HepG2 (cell line): ENCODE measurements around the gene ENTREP3. TPM values are rescaled to one million over a fixed set of nuclear protein-coding genes. Genes with fewer than 3 reads are reported as not detected.

Experiments
- BCL6 ChIP-seq: IDR thresholded peaks from 2 replicates; pipeline ENCODE4 v1.6.1; 2016; ENCODE audit warnings: missing genetic modification reagents, missing compliant biosample characterization
- CHD2 ChIP-seq: IDR thresholded peaks from 2 replicates; pipeline ENCODE4 v1.6.1; 2011; ENCODE audit warnings: low read depth, low read length, improper control_type of control experiment
- CSRNP2 ChIP-seq: sonication (generic); formaldehyde crosslinking; conservative IDR thresholded peaks from 2 replicates; pipeline ENCODE4 v1.8.0; 2022; ENCODE audit warnings: low read depth, missing genetic modification reagents
- ELF1 ChIP-seq: sonication (generic); formaldehyde crosslinking; IDR thresholded peaks from 2 replicates; pipeline ENCODE4 v1.4.0; 2020; ENCODE audit warnings: missing genetic modification reagents
- GZF1 ChIP-seq: sonication (generic); formaldehyde crosslinking; IDR thresholded peaks from 2 replicates; pipeline ENCODE4 v1.5.1; 2020; ENCODE audit warnings: mild to moderate bottlenecking, missing genetic modification reagents
- HMGXB4 ChIP-seq, 2 experiments: sonication (generic) in 1 of 2; formaldehyde crosslinking in 1 of 2; IDR thresholded peaks; 2 replicates each; pipeline versions ENCODE4 v1.4.0 to v1.6.1; 2018 to 2020; ENCODE audit warnings: missing genetic modification reagents in 2 of 2, borderline replicate concordance in 1 of 2, low read depth in 1 of 2, mild to moderate bottlenecking in 1 of 2, missing biosample characterization in 1 of 2
- IKZF1 ChIP-seq: fragments of 450-650 bp; IDR thresholded peaks from 2 replicates; pipeline ENCODE4 v1.7.1; 2016
- KAT8 ChIP-seq: IDR thresholded peaks from 2 replicates; pipeline ENCODE4 v1.6.1; 2016; ENCODE audit warnings: missing genetic modification reagents, missing compliant biosample characterization
- MNT ChIP-seq: fragments of 450-650 bp; IDR thresholded peaks from 2 replicates; pipeline ENCODE4 v1.6.1; 2016
- MTF2 ChIP-seq: sonication (generic); formaldehyde crosslinking; IDR thresholded peaks from 2 replicates; pipeline ENCODE4 v1.5.0; 2020; ENCODE audit warnings: missing genetic modification reagents, borderline replicate concordance
- MXI1 ChIP-seq: IDR thresholded peaks from 3 replicates; pipeline ENCODE4 v1.6.1; 2012; ENCODE audit warnings: low read depth, low read length, inconsistent platforms, borderline replicate concordance
- NFYB ChIP-seq: sonication (generic); formaldehyde crosslinking; IDR thresholded peaks from 2 replicates; pipeline ENCODE4 v1.4.0; 2020; ENCODE audit warnings: missing genetic modification reagents
- POGZ ChIP-seq: sonication (generic); formaldehyde crosslinking; IDR thresholded peaks from 2 replicates; pipeline ENCODE4 v1.4.0; 2020; ENCODE audit warnings: mild to moderate bottlenecking, missing genetic modification reagents
- RORA ChIP-seq: sonication (generic); formaldehyde crosslinking; IDR thresholded peaks from 2 replicates; pipeline ENCODE4 v1.5.0; 2020; ENCODE audit warnings: mild to moderate bottlenecking, missing genetic modification reagents, moderate library complexity
- SIX4 ChIP-seq: sonication (generic); formaldehyde crosslinking; IDR thresholded peaks from 2 replicates; pipeline ENCODE4 v1.4.0; 2020; ENCODE audit warnings: missing genetic modification reagents
- TARDBP ChIP-seq: sonication (generic); formaldehyde crosslinking; IDR thresholded peaks from 2 replicates; pipeline ENCODE4 v1.8.0; 2022; ENCODE audit warnings: mild to moderate bottlenecking, missing genetic modification reagents
- TCF7 ChIP-seq: sonication (generic); IDR thresholded peaks from 2 replicates; pipeline ENCODE4 v1.6.1; 2016; ENCODE audit warnings: antibody characterized with exemption, low read depth
- TFDP2 ChIP-seq: sonication (generic); formaldehyde crosslinking; IDR thresholded peaks from 2 replicates; pipeline ENCODE4 v1.4.0; 2020; ENCODE audit warnings: missing genetic modification reagents
- ZBTB3 ChIP-seq: sonication (generic); formaldehyde crosslinking; IDR thresholded peaks from 2 replicates; pipeline ENCODE4 v1.4.0; 2020; ENCODE audit warnings: low read depth, mild to moderate bottlenecking, moderate library complexity, missing genetic modification reagents, borderline replicate concordance
- ZNF343 ChIP-seq: sonication (generic); formaldehyde crosslinking; IDR thresholded peaks from 2 replicates; pipeline ENCODE4 v1.4.0; 2020; ENCODE audit warnings: mild to moderate bottlenecking, missing genetic modification reagents
- ZNF740 ChIP-seq: sonication (generic); formaldehyde crosslinking; IDR thresholded peaks from 2 replicates; pipeline ENCODE4 v1.4.0; 2020; ENCODE audit warnings: missing genetic modification reagents
- polyA plus RNA-seq, 8 experiments: library from polyadenylated mRNA; depleted of rRNA in 3 of 8; stranded (reverse) in 7 of 8; unstranded in 1 of 8; fragments of >200 nt; fragmentation: Illumina TruSeq in 4 of 8; extraction: Trizol in 4 of 8; gene quantifications; 2 replicates each; pipeline versions ENCODE4 v1.2.1 to v1.2.3, GENCODE V29; 2011 to 2016; ENCODE audit warnings: low read depth in 4 of 8, missing spikeins in 1 of 8, mixed read lengths in 1 of 8; ENCODE audit not compliant: insufficient read depth in 1 of 8
- total RNA-seq, 5 experiments: library from RNA; depleted of rRNA; stranded (reverse); fragments of >200 nt; fragmentation: Illumina TruSeq; extraction: Trizol; gene quantifications; 2 replicates each; pipeline ENCODE4 v1.2.3, GENCODE V29; 2016; ENCODE audit warnings: low read depth in 1 of 5

Gene ENTREP3
- total and polyA plus RNA-seq, 2 of the 13 experiments (the other 11 are each of a cell fraction or from before 2014, with no cell fraction given): 4.1 to 9.9 TPM

- peak; percentile 54 to 71; a peak in 1 of 4 replicates for TF ChIP-seq HMGXB4 (CRISPR knock-in tag; IDR thresholded peaks at IDR 0.05; ENCODE audit: borderline replicate concordance in 1 of 2, low read depth in 1 of 2)
- no peak for TF ChIP-seq GZF1 (CRISPR knock-in tag)
- 0 out of 2 replicates have a peak, but pooled peaks have one; percentile 33 for TF ChIP-seq POGZ (CRISPR knock-in tag)
- TF ChIP-seq TARDBP (CRISPR knock-in tag): peak; percentile 61; the same call in 1 of the 2 replicates
- TF ChIP-seq KAT8 (CRISPR knock-in tag): peak; percentile 82
- TF ChIP-seq MTF2 (CRISPR knock-in tag): no peak
- TF ChIP-seq ZBTB3 (CRISPR knock-in tag): 0 out of 2 replicates have a peak, but pooled peaks have one; percentile 31
- TF ChIP-seq RORA: no peak
- peak; percentile 20; the same call in 1 of the 2 replicates for TF ChIP-seq MNT
- peak; percentile 73; the same call in 1 of the 3 replicates for TF ChIP-seq MXI1
- TF ChIP-seq ZNF343 (CRISPR knock-in tag): 0 out of 2 replicates have a peak, but pooled peaks have one; percentile 36
- peak; percentile 52; the same call in 1 of the 2 replicates for TF ChIP-seq ZNF740 (CRISPR knock-in tag)
- peak; percentile 20; the same call in 1 of the 2 replicates for TF ChIP-seq SIX4
- peak; percentile 69; the same call in 1 of the 2 replicates for TF ChIP-seq ELF1 (CRISPR knock-in tag)
- peak; percentile 41; the same call in 1 of the 2 replicates for TF ChIP-seq TFDP2 (CRISPR knock-in tag)
- no peak for TF ChIP-seq CSRNP2 (CRISPR knock-in tag)
- TF ChIP-seq TCF7: no peak
- peak; percentile 23; the same call in 1 of the 2 replicates for TF ChIP-seq NFYB (CRISPR knock-in tag)
- TF ChIP-seq IKZF1: no peak
- TF ChIP-seq CHD2: 0 out of 2 replicates have a peak, but pooled peaks have one; percentile 50
- peak; percentile 51 for TF ChIP-seq BCL6 (CRISPR knock-in tag)
Measured at GRCh38 chr1:155255243-155256007, at the start of gene ENTREP3 (continued).
